Ectodermal cell (in vitro differentiated cells): Measurements from ENCODE around the gene CT45A8.
"Not testable (repeated sequence)": the region's sequence is repeated elsewhere in the genome, so short reads cannot be mapped to it uniquely, and the experiment has no call there.

Experiments used
- H3K27ac ChIP-seq: 2 replicates; pipeline ENCODE4 v1.7.0; 2013; ENCODE audit warnings: mild to moderate bottlenecking, low read depth, low read length; ENCODE audit not compliant: insufficient read depth, poor library complexity, severe bottlenecking
- H3K27me3 ChIP-seq: 2 replicates; pipeline ENCODE4 v1.7.0; 2013; ENCODE audit warnings: mild to moderate bottlenecking, low read length; ENCODE audit not compliant: insufficient read depth, control insufficient read depth, poor library complexity, severe bottlenecking
- H3K36me3 ChIP-seq: one replicate; pipeline ENCODE4 v1.7.0; 2013; ENCODE audit warnings: low read length; ENCODE audit not compliant: control insufficient read depth, insufficient read depth
- H3K4me1 ChIP-seq: one replicate; pipeline ENCODE4 v1.7.0; 2013; ENCODE audit warnings: low read length; ENCODE audit not compliant: control insufficient read depth, insufficient read depth
- H3K4me3 ChIP-seq: 2 replicates; pipeline ENCODE4 v1.7.0; 2013; ENCODE audit warnings: low read depth, low read length, control low read depth; ENCODE audit not compliant: insufficient read depth
- H3K9me3 ChIP-seq: 2 replicates; pipeline ENCODE4 v1.7.0; 2013; ENCODE audit warnings: mild to moderate bottlenecking, low read length, moderate library complexity; ENCODE audit not compliant: control insufficient read depth
- WGBS, 2 experiments: methylation state at CpG; one replicate each; pipeline ENCODE4 v1.1.7; 2013; ENCODE audit warnings: missing lambda C conversion rate in 2 of 2; 5-methylcytosine and 5-hydroxymethylcytosine counted together

The CT45A8 gene

GRCh38 chrX:135802687-135803086 lies 51.7 kb downstream of the CT45A8 start, which contains the start of gene CT45A6:
TSS of gene CT45A6 (minus strand) at chrX:135802787. CDS start at chrX:135798993, 3,794 bp downstream.
- not testable (repeated sequence) for H3K27ac ChIP-seq, H3K4me1 ChIP-seq, H3K4me3 ChIP-seq, H3K9me3 ChIP-seq, H3K27me3 ChIP-seq, H3K36me3 ChIP-seq
- WGBS, 2 experiments = no CpG with 5 or more reads among the region's 16 CpGs
